ENCODE data around the gene PPFIA3. TPM values are rescaled to one million over a fixed set of nuclear protein-coding genes. Genes with fewer than 3 reads are reported as not detected.

PPFIA3 gene
- total RNA-seq, 1 experiment from 2014 or later: 19.1 TPM

DNA sequence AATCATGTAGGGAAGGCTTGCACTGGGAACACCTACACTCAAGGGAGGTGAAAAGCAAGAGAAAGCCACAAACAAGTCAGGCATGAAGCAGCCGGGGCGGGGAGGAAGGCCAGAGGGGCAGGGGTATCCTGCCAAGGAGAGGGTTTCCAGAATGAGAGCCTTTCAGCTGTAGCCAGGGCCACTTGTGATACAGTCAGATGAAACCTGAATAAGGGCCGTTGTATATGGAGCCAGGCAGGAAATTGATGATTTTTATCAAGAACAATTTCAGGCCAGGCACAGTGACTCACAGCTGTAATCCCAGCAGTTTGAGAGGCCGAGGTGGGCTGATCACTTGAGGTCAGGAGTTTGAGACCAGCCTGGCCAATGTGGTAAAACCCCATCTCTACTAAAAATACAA lies 42.6 kb downstream of the PPFIA3 start:
- Histone ChIP-seq H3K18ac (ENCODE audit: insufficient read length, low read depth, low read length) (no peak overlapping the region), H2BK20ac (ENCODE audit: low read depth, low read length, poor library complexity, severe bottlenecking) (no peak overlapping the region), H4K5ac (ENCODE audit: insufficient read length, low read depth, low read length) (no peak overlapping the region), H4K20me1 (ENCODE audit: control insufficient read depth, insufficient read depth, insufficient read length) (no peaks in the 10 kb centered on the region), H3K79me2 (ENCODE audit: insufficient read depth, low read length) (no peaks in the 10 kb centered on the region), H3K27ac (ENCODE audit: insufficient read length, low read depth, low read length) (no peak overlapping the region), H2BK15ac (ENCODE audit: low read depth, low read length) (no peak overlapping the region), H3K9me3 (ENCODE audit: control insufficient read depth, low read depth, low read length) (no peaks in the 10 kb centered on the region), H2BK5ac (ENCODE audit: insufficient read length, low read length) (no peak overlapping the region), H4K8ac (replicated peaks; ENCODE audit: insufficient read length, low read depth, low read length) (no peak overlapping the region), H3K4me2 (ENCODE audit: insufficient read depth, insufficient read length, low read length) (no peak overlapping the region), H2BK12ac (ENCODE audit: insufficient read length, low read depth, low read length) (no peak overlapping the region), H3T11ph (ENCODE audit: low read length) (no peak overlapping the region), H3K14ac (ENCODE audit: insufficient read depth, low read length) (no peak overlapping the region), H2BK120ac (ENCODE audit: low read depth, low read length, poor library complexity, severe bottlenecking) (no peak overlapping the region), H3K4me1 (ENCODE audit: insufficient read depth, low read length) (no peaks in the 10 kb centered on the region; the same call in 1 of the 2 replicates), H4K91ac (ENCODE audit: insufficient read length, low read depth, low read length) (no peak overlapping the region), H3K27me3 (ENCODE audit: insufficient read depth, low read length) (no peaks in the 10 kb centered on the region; the same call in 1 of the 2 replicates), H3K79me1 (ENCODE audit: insufficient read depth, low read depth, low read length, poor library complexity, severe bottlenecking) (no peaks in the 10 kb centered on the region), H3K23me2 (ENCODE audit: insufficient read length, low read depth, low read length, poor library complexity, severe bottlenecking) (peaks cover 14% of the 10 kb centered on the region), H3K9ac (ENCODE audit: extremely low read depth, insufficient read length, low read length) (no peak overlapping the region), H2AK5ac (ENCODE audit: insufficient read length, low read length) (no peak overlapping the region), H2AFZ (ENCODE audit: low read length) (no peak overlapping the region), H3K56ac (ENCODE audit: insufficient read length, low read depth, low read length) (no peak overlapping the region), H3K4ac (ENCODE audit: low read depth, low read length) (no peak overlapping the region), H3K23ac (ENCODE audit: insufficient read length, low read depth, low read length) (no peak overlapping the region)
- no CpG with 5 or more reads among the region's 4 CpGs for WGBS (ENCODE audit: extremely low coverage, insufficient read length, low lambda C conversion rate)
- Mint-ChIP-seq H3K36me3 (ENCODE audit: insufficient read depth in 1 of 3, low read depth in 3 of 3) (peaks cover 0 to 4% (median 0%) of the 10 kb centered on the region in 3 experiments; a peak in 1 of 7 replicates), H3K4me1 (peaks cover 12 to 23% of the 10 kb centered on the region in 2 experiments), H3K9me3 (no peaks in the 10 kb centered on the region; a peak in 2 of 5 replicates), H3K27ac (peak overlapping the region in 1 of 3 experiments; percentile 30; a peak in 2 of 7 replicates), H3K4me3 (no peak overlapping the region), H3K27me3 (ENCODE audit: low read depth) (peaks cover 11% of the 10 kb centered on the region)
- no peak for DNase-seq
- TF ChIP-seq CTCF (conservative IDR thresholded peaks at IDR 0.05): no peak
